Measurements from ENCODE around the gene ZNF384.

DNA sequence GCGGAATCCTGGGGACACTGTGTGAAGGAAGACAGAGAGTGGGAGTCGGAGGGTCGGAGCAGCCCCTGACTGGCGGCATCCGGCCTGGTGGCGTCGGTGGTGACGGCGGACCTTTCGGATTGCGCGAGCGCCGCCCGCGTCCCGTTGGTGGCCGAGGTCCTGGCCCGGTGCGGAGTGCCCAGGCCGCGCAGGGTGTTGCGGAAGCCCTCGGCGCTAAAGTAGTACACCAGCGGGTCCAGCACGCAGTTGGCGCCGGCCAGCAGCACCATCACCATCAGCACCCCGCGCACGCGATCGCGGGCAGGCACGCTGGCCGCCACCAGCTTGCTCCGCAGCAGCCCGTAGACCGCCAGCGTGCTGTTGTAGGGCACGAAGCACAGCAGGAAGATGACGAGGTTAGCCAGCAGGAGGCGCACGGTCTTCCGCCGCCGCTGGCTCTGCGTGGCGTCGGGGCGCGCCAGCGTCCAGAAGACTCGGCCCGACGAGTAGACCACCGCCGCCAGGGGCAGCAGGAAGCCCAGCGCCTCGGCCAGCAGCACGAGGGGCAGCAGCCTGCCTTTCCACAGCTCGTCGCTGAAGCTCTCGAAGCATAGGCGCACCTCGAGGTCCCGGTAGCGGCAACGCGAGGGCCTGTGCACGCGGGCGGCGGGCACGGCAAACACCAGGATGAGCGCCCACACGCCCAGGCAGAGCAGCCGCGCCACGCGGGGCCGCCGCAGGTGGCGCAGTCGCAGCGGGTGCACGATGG is 68.9 kb downstream of the ZNF384 start:
- TF ChIP-seq, protein P1, sequence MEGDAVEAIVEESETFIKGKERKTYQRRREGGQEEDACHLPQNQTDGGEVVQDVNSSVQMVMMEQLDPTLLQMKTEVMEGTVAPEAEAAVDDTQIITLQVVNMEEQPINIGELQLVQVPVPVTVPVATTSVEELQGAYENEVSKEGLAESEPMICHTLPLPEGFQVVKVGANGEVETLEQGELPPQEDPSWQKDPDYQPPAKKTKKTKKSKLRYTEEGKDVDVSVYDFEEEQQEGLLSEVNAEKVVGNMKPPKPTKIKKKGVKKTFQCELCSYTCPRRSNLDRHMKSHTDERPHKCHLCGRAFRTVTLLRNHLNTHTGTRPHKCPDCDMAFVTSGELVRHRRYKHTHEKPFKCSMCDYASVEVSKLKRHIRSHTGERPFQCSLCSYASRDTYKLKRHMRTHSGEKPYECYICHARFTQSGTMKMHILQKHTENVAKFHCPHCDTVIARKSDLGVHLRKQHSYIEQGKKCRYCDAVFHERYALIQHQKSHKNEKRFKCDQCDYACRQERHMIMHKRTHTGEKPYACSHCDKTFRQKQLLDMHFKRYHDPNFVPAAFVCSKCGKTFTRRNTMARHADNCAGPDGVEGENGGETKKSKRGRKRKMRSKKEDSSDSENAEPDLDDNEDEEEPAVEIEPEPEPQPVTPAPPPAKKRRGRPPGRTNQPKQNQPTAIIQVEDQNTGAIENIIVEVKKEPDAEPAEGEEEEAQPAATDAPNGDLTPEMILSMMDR (IDR thresholded peaks at IDR 0.05) = peak; percentile 29 to 68 (median 50)
- TF ChIP-seq POLR2A (IDR thresholded peaks at IDR 0.05) = no peak
